ENCODE data around the gene PNLIPRP2.

The PNLIPRP2 gene

DNA sequence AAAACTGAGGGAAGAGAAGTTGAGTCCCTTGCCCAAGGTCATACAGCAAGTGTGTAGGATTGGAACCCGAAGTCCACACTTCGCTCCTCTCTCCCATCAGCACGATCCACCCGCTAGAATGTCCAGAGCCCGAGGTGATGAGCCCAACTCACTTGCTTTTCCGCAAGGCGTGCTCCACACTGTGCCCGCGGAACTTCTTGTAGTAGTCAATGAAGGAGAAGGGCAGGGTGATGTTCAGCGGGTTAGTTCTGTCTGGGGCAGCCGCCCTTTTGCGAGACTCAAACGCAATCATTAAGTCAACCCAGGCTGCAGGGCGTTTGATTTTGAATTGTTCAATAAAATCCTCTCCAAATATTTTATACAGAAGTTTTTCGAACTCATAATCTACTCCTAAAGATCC lies 58.6 kb downstream of the PNLIPRP2 start:
- no peak for DNase-seq (ENCODE audit: low read depth in 1 of 2, low spot score in 1 of 2)

DNA sequence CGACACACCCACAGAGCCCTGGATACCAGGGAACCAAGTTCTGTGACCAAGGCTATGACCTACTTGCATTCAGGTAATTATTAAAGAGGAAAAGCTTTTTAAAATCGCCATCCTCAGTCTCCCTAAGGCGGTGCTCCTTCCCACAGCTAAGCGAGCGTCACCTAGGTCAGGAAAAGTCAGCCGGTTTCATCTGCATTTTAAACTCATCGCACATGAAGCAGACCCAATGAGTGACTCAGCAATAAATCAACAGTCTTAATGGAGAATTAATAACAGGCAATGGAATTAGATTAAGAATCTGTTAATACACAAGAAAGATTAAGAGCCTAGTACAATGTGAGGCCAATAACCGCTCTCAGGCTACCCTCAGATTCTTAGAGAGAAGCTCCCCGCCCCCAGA lies 62.4 kb downstream of the PNLIPRP2 start:
- DNase-seq (ENCODE audit: low read depth in 1 of 2, low spot score in 1 of 2): no peak

DNA sequence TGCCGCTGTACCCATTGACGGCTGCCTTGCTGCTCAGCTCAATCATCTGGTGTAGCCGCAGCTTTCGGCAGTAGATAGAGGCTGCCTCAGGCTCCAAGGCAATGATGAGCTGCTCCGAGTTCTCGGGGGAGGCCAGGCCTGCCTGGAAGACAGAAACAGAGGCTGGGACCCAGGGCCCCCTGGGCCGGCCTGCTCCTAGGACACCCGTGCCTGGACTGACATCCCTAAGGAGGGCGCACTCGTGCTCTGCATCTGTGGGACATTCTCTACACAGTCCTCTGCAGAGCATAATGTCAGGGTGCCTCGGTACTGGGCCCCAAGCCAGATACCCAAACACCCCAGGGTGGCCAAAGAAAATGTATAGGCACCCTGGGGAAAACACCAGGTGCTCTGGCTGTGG lies 63.1 kb downstream of the PNLIPRP2 start:
- DNase-seq (ENCODE audit: low read depth in 1 of 2, low spot score in 1 of 2): no peak

- DNase-seq (ENCODE audit: low read depth in 1 of 2, low spot score in 1 of 2): no peak
Observed at GRCh38 chr10:116684781-116685180, 64.0 kb downstream of the PNLIPRP2 start.

DNA sequence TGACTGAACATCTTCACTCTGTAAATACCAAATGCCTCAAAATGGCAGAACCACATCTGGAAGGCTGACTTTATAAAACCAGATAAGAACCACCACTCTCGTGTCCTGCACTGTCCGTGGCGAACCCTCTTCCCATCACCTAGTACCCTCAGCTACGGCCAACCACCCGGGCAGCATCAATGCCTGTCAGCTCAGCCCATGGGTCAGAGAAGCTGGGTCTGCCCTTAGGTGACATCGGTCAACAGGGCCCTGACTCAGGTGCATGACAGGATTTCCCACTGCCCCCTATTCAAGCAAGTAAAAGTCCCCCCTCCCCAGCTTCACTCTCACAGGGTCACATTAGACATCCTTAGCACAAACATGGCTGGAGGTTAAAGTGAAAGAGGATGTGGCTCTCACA lies 65.1 kb downstream of the PNLIPRP2 start:
- no peak for DNase-seq (ENCODE audit: low read depth in 1 of 2, low spot score in 1 of 2)

DNA sequence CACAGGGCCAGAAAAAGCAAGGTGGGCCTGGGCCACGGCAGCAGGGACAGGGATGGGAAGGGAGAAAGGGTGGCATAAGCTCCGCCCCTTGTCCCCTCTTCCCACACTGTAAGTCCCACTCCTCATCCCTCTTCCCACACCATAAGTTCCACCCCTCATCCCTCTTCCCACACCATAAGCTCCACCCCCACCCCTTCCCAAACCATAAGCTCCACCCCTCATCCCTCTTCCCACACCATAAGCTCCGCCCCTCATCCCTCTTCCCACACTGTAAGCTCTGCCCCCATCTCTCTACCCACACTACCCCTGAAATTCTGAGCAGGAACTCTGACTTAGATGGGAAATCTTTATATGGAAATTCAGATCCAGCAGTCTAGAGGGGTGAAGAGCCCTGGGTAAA lies 65.9 kb downstream of the PNLIPRP2 start:
- DNase-seq (ENCODE audit: low read depth in 1 of 2, low spot score in 1 of 2): no peak

DNA sequence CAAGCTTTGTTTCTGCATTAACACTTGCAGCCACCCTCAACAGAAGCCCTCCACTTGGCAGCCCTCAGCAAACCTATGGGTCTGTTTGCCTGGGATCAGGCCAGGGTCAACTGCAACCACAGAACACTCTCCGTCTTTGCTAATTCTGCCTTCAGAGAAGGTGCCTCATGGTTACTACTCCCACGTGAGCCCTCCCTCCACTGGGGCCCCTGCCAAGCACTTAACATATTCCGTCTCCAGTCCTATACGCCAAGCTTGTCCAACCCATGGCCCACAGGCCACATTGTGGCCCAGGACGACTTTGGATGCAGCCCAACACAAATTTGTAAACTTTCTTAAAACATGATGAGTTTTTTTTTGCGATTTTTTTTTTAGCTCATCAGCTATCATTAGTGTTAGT lies 66.9 kb downstream of the PNLIPRP2 start:
- no peak for DNase-seq (ENCODE audit: low read depth in 1 of 2, low spot score in 1 of 2)

GRCh38 chr10:116688241-116688711 lies 67.5 kb downstream of the PNLIPRP2 start:
- no peak for DNase-seq (ENCODE audit: low read depth in 1 of 2, low spot score in 1 of 2)

DNA sequence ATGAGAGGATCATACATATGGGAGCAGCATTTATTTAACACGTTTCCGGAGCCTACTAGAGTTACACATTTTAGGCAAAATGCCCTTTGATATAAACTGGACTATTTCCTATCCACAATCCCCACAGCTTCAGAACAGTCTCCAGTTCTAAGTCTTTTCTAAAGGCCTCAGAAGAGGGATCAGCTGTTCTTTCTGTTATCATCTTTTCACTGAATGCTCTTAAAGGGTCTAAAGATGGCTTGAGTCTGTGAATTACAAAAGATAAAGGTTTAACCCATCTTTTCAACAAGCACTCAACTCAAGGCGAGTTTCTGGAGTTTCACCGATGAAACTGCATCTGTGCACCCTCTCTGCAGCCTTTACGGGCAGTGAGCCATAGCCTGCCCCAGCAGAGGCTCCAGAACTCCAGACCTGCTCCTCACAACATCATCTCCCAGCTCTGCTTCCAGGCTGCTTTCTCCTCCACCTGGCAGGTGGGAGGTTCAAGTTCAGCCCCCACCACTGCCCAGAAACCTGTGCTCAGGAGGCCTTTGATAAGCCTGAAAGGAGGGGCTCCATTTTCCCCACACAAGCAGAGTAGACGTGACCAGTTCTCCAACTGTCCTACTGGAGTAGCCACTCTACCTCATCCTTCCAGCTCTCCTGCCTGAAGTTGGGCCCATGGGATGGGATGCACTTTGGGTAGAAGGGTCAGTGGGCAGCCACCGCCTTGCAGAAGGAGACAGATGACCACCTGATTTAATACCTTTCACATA lies 68.2 kb downstream of the PNLIPRP2 start:
- no peak for DNase-seq (ENCODE audit: low read depth in 1 of 2, low spot score in 1 of 2)

DNA sequence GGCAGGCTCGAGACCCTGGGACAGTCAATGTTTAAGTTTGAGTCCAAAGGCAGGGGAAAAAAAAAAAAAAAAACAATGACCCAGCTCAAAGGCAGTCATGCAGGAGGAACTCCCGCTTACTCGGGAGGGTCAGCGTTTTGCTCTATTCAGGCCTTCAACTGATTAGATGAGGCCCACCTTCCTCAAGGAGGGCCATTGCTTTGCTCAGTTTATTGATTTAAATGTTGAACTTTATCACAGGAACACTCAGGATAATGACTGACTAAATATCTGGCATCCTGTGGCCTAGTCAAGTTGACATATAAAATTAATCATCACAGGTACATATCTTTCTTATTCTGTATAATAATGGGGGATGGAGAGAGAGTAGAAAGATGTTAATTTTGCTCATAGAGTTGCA lies 69.0 kb downstream of the PNLIPRP2 start:
- no peak for DNase-seq (ENCODE audit: low read depth in 1 of 2, low spot score in 1 of 2)

- DNase-seq (ENCODE audit: low read depth in 1 of 2, low spot score in 1 of 2): no peak
Observed at GRCh38 chr10:116690356-116691322, 69.9 kb downstream of the PNLIPRP2 start.

- DNase-seq (ENCODE audit: low read depth in 1 of 2, low spot score in 1 of 2): no peak
Observed at GRCh38 chr10:116691635-116692034, 70.9 kb downstream of the PNLIPRP2 start.

GRCh38 chr10:116692225-116692624 lies 71.5 kb downstream of the PNLIPRP2 start:
- no peak for DNase-seq (ENCODE audit: low read depth in 1 of 2, low spot score in 1 of 2)

DNA sequence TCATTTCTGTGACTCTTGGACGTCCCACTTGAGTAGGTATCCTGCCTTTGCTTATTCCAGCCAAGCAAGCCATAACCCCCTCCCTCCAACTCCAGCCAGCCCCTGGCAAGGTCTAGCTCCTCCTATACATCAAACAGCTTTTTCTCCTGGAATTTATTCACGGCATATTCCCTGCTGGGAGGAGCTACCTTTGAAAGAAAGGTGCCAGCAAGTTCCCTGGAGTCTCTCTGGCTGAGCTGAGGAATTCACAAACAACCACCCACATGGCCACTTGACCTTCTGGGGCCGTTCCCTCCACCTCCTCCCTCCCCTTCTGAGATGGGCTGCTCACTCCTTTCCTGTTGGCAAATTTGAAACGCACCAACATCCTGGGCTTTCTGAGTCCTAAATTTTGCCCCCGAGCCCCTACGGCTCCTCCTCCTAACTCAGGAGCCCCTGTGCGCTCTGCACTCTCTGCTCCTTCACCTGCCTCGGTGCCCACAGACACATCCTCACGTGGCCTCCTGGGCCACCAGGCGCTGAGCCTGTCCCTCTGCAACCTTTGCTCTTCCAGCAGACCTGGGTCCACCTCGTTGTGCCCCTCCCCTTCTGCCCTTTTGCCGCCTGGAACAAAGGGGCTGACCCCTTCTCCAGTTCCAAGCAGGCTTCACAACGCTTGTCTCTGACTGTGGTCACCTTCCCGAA lies 73.6 kb downstream of the PNLIPRP2 start:
- DNase-seq (ENCODE audit: low read depth in 1 of 2, low spot score in 1 of 2): no peak

All from activated CD4-positive, alpha-beta T cell treated with anti-CD3 and anti-CD28 coated beads, Interleukin-2, amount 50 U/mL, for 24 hours (primary cell).